Measurements from ENCODE around the gene KRT14. TPM values are rescaled to one million over a fixed set of nuclear protein-coding genes. Genes with fewer than 3 reads are reported as not detected.
"Not testable (repeated sequence)": the region's sequence is repeated elsewhere in the genome, so short reads cannot be mapped to it uniquely, and the experiment has no call there.

Gene KRT14
- total RNA-seq, 1 donor from 2014 or later: not detected

DNA sequence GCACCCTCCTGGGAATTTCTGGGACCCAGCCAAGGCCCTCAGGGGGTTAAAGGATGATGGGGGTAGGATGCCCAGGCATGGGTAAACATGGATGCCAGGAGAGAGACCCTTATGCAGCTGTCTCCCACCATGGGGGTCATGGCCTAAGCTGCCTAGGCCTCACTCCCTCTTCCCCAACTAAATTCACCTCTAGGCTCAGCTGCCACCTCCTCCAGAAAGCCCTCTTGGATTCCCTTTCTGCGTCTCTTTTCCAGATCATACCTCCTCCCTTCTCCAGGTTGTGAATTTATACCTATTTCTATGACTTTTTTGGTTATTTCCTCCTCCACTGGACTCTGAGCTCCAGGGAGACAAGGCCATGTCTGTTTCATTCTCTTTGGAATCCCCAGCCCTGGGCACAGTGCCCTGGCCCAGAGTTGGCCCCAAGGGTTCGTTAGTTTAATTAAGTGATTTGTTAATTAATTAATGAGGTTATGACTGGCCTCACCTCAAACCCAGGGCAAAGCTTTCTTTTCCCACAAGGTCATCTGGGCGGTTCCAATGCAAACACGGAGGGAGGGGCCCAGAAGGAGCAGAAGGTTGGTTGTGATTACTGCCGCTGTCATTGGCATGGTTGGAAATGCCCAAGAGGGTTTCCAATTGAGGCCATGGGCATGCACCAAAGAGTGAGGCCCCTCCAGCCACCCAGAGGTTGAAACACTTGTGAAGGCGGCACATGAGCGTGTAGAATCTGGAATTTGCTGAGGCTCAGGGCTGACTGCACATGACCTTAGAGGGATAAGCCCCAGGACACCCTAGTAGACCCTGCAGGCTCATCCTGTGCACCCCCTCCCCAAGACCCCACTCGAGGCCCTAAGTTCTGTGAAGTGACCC lies 44.6 kb upstream of the KRT14 start:
- Histone ChIP-seq H3K4me1 (no peaks in the 10 kb centered on the region), H3K27ac (no peak overlapping the region), H3K9me3 (ENCODE audit: low read depth) (no peaks in the 10 kb centered on the region), H3K27me3 (no peaks in the 10 kb centered on the region), H3K36me3 (no peaks in the 10 kb centered on the region), H3K4me2 (no peak overlapping the region), H3K9ac (no peak overlapping the region), H3F3A (ENCODE audit: low read depth) (peaks cover 8% of the 10 kb centered on the region), H3K4me3 (no peak overlapping the region), H2AFZ (replicated peaks) (no peak overlapping the region), H4K20me1 (ENCODE audit: low read depth) (no peaks in the 10 kb centered on the region), H3K79me2 (ENCODE audit: low read depth) (no peaks in the 10 kb centered on the region)
- TF ChIP-seq, protein P1, sequence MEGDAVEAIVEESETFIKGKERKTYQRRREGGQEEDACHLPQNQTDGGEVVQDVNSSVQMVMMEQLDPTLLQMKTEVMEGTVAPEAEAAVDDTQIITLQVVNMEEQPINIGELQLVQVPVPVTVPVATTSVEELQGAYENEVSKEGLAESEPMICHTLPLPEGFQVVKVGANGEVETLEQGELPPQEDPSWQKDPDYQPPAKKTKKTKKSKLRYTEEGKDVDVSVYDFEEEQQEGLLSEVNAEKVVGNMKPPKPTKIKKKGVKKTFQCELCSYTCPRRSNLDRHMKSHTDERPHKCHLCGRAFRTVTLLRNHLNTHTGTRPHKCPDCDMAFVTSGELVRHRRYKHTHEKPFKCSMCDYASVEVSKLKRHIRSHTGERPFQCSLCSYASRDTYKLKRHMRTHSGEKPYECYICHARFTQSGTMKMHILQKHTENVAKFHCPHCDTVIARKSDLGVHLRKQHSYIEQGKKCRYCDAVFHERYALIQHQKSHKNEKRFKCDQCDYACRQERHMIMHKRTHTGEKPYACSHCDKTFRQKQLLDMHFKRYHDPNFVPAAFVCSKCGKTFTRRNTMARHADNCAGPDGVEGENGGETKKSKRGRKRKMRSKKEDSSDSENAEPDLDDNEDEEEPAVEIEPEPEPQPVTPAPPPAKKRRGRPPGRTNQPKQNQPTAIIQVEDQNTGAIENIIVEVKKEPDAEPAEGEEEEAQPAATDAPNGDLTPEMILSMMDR (IDR thresholded peaks at IDR 0.05): no peak
- TF ChIP-seq EZH2 (IDR thresholded peaks at IDR 0.05): no peak
- TF ChIP-seq EZH2phosphoT487 (IDR thresholded peaks at IDR 0.05): no peak
- no peaks in the 10 kb centered on the region for H3K36me3 Mint-ChIP-seq
- no peak for DNase-seq (ENCODE audit: low spot score)
- no peak overlapping the region for H3K4me3 Mint-ChIP-seq
- H3K4me1 Mint-ChIP-seq: peaks cover 14% of the 10 kb centered on the region
- no peak overlapping the region for H3K27ac Mint-ChIP-seq
- H3K9me3 Mint-ChIP-seq: no peaks in the 10 kb centered on the region
- H3K27me3 Mint-ChIP-seq (ENCODE audit: insufficient read depth, low read depth): no peaks in the 10 kb centered on the region

DNA sequence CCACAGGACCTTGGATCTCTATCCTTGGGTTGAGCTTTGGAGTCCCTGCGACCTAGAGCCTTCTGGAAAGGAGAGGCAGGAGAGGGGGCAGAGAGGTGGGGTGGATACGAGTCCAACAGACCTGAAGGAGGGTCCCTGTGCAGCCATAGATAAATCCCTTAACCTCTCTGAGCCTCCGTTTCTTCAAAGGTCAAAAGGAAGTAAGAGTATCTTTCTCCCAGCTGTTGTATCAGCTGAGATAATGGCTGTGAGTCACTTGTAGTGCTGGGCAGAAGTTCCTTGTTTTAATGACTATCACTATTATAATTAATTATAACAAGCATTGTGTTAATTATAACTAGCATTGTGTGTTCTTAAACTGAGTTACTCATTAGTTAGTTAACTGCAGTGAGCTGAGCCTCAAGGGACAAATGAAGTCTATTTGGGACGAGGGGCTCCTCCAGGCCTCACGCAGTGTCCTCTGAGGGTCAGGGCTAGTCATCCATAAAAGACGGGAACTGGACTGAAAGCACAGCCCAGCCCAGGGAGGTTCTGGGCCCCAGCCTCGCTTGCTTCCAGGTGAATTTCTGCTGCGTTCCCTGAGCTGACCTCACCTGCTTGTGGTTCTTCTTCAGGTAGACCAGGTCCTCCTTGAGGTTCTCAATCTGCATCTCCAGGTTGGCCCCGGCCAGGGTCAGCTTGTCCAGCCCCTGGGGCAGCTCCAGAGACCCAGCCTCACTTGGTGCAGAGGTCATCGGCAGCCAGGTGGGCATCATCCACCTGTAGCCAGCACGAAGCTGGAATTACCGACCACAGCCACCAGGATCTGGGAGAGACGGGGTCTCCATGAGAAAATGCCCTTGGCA lies 43.4 kb upstream of the KRT14 start:
- Mint-ChIP-seq H3K4me3 (no peak overlapping the region), H3K27me3 (ENCODE audit: insufficient read depth, low read depth) (no peaks in the 10 kb centered on the region), H3K4me1 (peaks cover 7% of the 10 kb centered on the region), H3K36me3 (no peaks in the 10 kb centered on the region), H3K27ac (no peak overlapping the region), H3K9me3 (no peaks in the 10 kb centered on the region)
- no peak overlapping the region for H2AFZ ChIP-seq (replicated peaks)
- H3K9me3 ChIP-seq (ENCODE audit: low read depth): no peaks in the 10 kb centered on the region
- no peak overlapping the region for H3K9ac ChIP-seq
- H3K36me3 ChIP-seq: no peaks in the 10 kb centered on the region
- no peaks in the 10 kb centered on the region for H3K79me2 ChIP-seq (ENCODE audit: low read depth)
- H3K27me3 ChIP-seq: no peaks in the 10 kb centered on the region
- DNase-seq (ENCODE audit: low spot score): no peak
- no peak overlapping the region for H3K4me2 ChIP-seq
- H4K20me1 ChIP-seq (ENCODE audit: low read depth): no peaks in the 10 kb centered on the region
- TF ChIP-seq, protein P1 (IDR thresholded peaks at IDR 0.05): no peak
- no peak for TF ChIP-seq EZH2phosphoT487 (IDR thresholded peaks at IDR 0.05)
- no peak for TF ChIP-seq EZH2 (IDR thresholded peaks at IDR 0.05)
- no peaks in the 10 kb centered on the region for H3K4me1 ChIP-seq
- peaks cover 7% of the 10 kb centered on the region for H3F3A ChIP-seq (ENCODE audit: low read depth)
- H3K27ac ChIP-seq: no peak overlapping the region
- no peak overlapping the region for H3K4me3 ChIP-seq

DNA sequence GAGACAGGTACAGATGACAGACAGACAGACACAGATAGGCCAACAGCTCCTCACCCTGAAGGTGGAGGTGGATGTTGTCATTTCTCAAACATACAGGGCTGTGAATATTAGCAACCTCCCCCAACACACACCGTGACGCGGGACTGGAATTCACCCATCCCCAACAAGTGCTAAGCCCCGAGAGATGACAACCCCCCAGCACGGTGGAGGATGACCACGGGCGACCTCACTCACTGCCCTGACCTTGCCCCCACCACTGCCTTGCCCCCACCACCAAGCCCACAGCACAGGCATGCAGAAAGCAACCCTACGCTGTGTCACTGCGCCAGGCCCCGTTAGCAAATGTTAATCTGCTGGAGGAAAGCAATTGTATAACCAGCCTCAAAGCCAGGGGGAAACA lies 42.6 kb upstream of the KRT14 start:
- Histone ChIP-seq H3K9ac (no peak overlapping the region), H3K36me3 (no peaks in the 10 kb centered on the region), H4K20me1 (ENCODE audit: low read depth) (no peaks in the 10 kb centered on the region), H3K4me3 (no peak overlapping the region), H3K4me2 (no peak overlapping the region), H3K4me1 (no peaks in the 10 kb centered on the region), H3K27me3 (no peaks in the 10 kb centered on the region), H3K9me3 (ENCODE audit: low read depth) (no peaks in the 10 kb centered on the region), H3K79me2 (ENCODE audit: low read depth) (no peaks in the 10 kb centered on the region), H3K27ac (no peak overlapping the region), H2AFZ (replicated peaks) (no peak overlapping the region), H3F3A (ENCODE audit: low read depth) (peaks cover under 1% of the 10 kb centered on the region)
- Mint-ChIP-seq H3K27me3 (ENCODE audit: insufficient read depth, low read depth) (no peaks in the 10 kb centered on the region), H3K27ac (peak overlapping the region; percentile 74), H3K9me3 (no peaks in the 10 kb centered on the region), H3K4me1 (peaks cover 5% of the 10 kb centered on the region), H3K36me3 (no peaks in the 10 kb centered on the region), H3K4me3 (no peak overlapping the region)
- TF ChIP-seq, protein P1 (IDR thresholded peaks at IDR 0.05): no peak
- TF ChIP-seq EZH2phosphoT487 (IDR thresholded peaks at IDR 0.05) (no peak), EZH2 (IDR thresholded peaks at IDR 0.05) (no peak)
- no peak for DNase-seq (ENCODE audit: low spot score)

DNA sequence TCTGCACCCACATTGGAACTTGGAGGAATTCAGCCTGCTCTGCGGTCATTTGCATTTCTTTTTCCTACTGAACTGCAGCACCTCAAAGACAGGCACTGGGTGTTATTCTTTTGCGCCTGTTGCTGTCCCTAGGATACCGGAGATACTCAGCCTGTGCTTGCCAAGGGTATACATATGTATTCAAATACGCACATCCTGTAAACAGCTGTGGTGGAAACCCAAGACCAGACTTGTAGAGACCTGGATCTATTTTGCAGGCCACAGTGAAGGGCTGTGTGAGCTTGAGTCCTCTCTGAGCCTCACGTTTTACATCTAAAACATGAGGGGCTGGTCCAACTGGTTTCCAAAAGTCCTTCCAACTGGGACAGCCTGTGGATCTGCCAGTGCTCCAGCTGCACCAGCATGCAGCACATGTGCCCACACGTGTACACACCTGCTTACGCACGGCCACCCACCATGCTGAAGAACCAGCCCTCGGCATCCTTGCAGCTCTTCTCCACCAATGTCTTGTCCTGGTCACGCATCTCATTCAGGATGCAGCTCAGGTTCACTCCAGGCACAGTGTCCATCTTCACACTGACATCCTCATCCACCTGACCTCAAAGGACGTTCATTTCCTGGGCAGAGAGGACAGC lies 42.0 kb upstream of the KRT14 start:
- not testable (repeated sequence) for DNase-seq (ENCODE audit: low spot score); H3K27ac ChIP-seq; H3K4me1 Mint-ChIP-seq; H3K79me2 ChIP-seq (ENCODE audit: low read depth); H3K36me3 ChIP-seq; H3K9me3 Mint-ChIP-seq; H2AFZ ChIP-seq (replicated peaks); H3K9me3 ChIP-seq (ENCODE audit: low read depth); H3K4me3 ChIP-seq; H3K27me3 ChIP-seq; H3K36me3 Mint-ChIP-seq; H3K27ac Mint-ChIP-seq; H3K4me3 Mint-ChIP-seq; H4K20me1 ChIP-seq (ENCODE audit: low read depth); H3K27me3 Mint-ChIP-seq (ENCODE audit: insufficient read depth, low read depth); H3F3A ChIP-seq (ENCODE audit: low read depth); H3K9ac ChIP-seq; H3K4me2 ChIP-seq; H3K4me1 ChIP-seq

GRCh38 chr17:41628073-41628370 lies 41.3 kb upstream of the KRT14 start:
- not testable (repeated sequence) for H3K27ac Mint-ChIP-seq; H3K27me3 Mint-ChIP-seq (ENCODE audit: insufficient read depth, low read depth); H4K20me1 ChIP-seq (ENCODE audit: low read depth); H3K36me3 ChIP-seq; H3K9ac ChIP-seq; H3K4me3 Mint-ChIP-seq; H3K4me1 ChIP-seq; H3K4me2 ChIP-seq; H3K4me3 ChIP-seq; H3K9me3 Mint-ChIP-seq; H3K27me3 ChIP-seq; H3K79me2 ChIP-seq (ENCODE audit: low read depth); H3F3A ChIP-seq (ENCODE audit: low read depth); H3K4me1 Mint-ChIP-seq; DNase-seq (ENCODE audit: low spot score); H3K27ac ChIP-seq; H3K36me3 Mint-ChIP-seq; H2AFZ ChIP-seq (replicated peaks); H3K9me3 ChIP-seq (ENCODE audit: low read depth)

All from neural progenitor cell (in vitro differentiated cells).